Pancreas (tissue), 10 donors: ENCODE data around the gene GAS7. TPM values are rescaled to one million over a fixed set of nuclear protein-coding genes. Genes with fewer than 3 reads are reported as not detected.
"Not testable (repeated sequence)": the region's sequence is repeated elsewhere in the genome, so short reads cannot be mapped to it uniquely, and the experiment has no call there.

Source experiments
- ATAC-seq, 4 donors: fragments of 200-7000 bp; cut with Tn5 transposase; one replicate each; pipeline versions ENCODE4 v1.8.0 to v1.9.1; 2020; ENCODE audit warnings: mild to moderate bottlenecking in 4 of 4, moderate library complexity in 4 of 4
- DNase-seq, 6 donors: peaks; one replicate each; pipeline ENCODE4 v3.0.0-alpha.2; 2020
- FAIRE-seq: peaks from 2 replicates; lab custom pipeline; 2012; peaks lifted over from hg19 to GRCh38; lab: Jason Lieb, UNC
- H3K27ac ChIP-seq, 4 donors: fragments of 200-600 bp; sonication (generic); 1 replicate in 3 of 4; 2 replicates in 1 of 4; pipeline versions ENCODE4 v1.5.0 to v1.8.0; 2020
- H3K27me3 ChIP-seq, 4 donors: fragments of 200-600 bp; one replicate each; pipeline ENCODE4 v1.8.0; 2021
- H3K36me3 ChIP-seq, 3 donors: fragments of 200-600 bp; sonication (generic) in 1 of 3; one replicate each; pipeline versions ENCODE4 v1.5.0 to v1.8.0; 2020 to 2021
- H3K4me1 ChIP-seq, 3 donors: fragments of 200-600 bp; one replicate each; pipeline ENCODE4 v1.8.0; 2021
- H3K4me3 ChIP-seq, 4 donors: fragments of 200-600 bp; sonication (generic) in 2 of 4; one replicate each; pipeline versions ENCODE4 v1.5.0 to v1.8.0; 2020 to 2021
- H3K9me3 ChIP-seq, 4 donors: fragments of 200-600 bp; one replicate each; pipeline ENCODE4 v1.8.0; 2021
- WGBS, 2 donors: extraction: QIAGEN DNeasy Blood & Tissue Kit; methylation state at CpG; one replicate each; pipeline ENCODE4 v1.1.7; 2013; 5-methylcytosine and 5-hydroxymethylcytosine counted together
- intact Hi-C, 3 donors: fragments of 100-400 bp; cut with DNase I; formaldehyde crosslinking; loops; one replicate each; pipeline versions ENCODE4 v1.11.1 to v1.14.2; 2022
- polyA plus RNA-seq, 2 donors: library from polyadenylated mRNA; stranded (reverse); fragments of 200-250 nt; gene quantifications; one replicate each; pipeline ENCODE4 v1.2.3, GENCODE V29; 2013
- total RNA-seq, 6 donors: library from RNA; stranded (reverse); fragmentation: NEBNext Ultra II Directional in 4 of 6; extraction: Animal tissue kit (Norgen Biotek cat#: 25700) in 4 of 6; gene quantifications; one replicate each; pipeline versions ENCODE4 v1.2.1 to v1.2.4, GENCODE V29; 2021 to 2023
- TF ChIP-seq, protein P1 (sequence below), 4 donors: fragments of 200-600 bp; sonication (generic) in 3 of 4; IDR thresholded peaks; one replicate each; pipeline versions ENCODE4 v1.5.0 to v1.8.0; 2021; ENCODE audit warnings: antibody characterized with exemption in 4 of 4
- donor health status: healthy with polysubstance abuse.
- donor health status: DM: no; HTN: no; CAD: no; lungs with moderate emphysema.
- donor health status: DM: no; HTN: no; CAD: no.
- donor health status: control.
- donor health status: control.
- donor health status: Bipolar disorder and iron deficiency.
- donor health status: DM: yes; HTN: yes; CAD: no.
- donor health status: DM: no; HTN: no; CAD: no.
- donor health status: DM: no; HTN: no; CAD: no.
- donor health status: DM: yes; HTN: yes; CAD: no.

GAS7 gene
- total and polyA plus RNA-seq, 8 donors: 1.9 to 22.9 (median 3.7) TPM

DNA sequence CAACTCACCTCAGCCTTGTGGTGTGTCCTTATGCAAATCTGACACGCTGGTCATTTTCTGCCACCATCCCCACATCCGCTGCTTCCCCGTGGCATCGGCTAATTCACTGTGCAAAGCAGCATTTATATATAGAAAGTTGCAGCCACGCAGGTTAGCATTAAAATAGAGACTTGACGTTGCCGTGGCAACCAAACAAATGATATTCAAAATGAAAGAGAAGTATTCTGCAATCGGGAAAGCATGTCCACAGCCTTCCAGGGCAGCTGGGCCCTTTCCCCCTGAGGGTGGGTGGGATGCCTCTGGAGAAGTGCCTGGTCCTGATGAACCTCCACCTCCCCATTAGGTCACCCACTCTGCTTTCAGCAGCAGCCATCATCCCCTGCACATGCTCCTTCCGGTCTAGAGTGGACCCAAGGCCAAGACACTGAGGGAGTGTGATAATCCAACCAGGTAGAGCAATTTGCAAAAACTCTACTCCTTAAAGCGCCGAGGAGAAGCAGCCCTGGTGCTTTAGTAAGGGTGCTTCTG, 138.7 kb downstream of the GAS7 start:
- DNase-seq (no peak), ATAC-seq (peak in 1 of 4 donors; percentile 21), FAIRE-seq (no peak)
- no peak overlapping the region for H3K4me3 ChIP-seq
- H3K4me1 ChIP-seq: no peaks in the 10 kb centered on the region
- no peaks in the 10 kb centered on the region for H3K27me3 ChIP-seq
- no peaks in the 10 kb centered on the region for H3K36me3 ChIP-seq
- no peak overlapping the region for H3K27ac ChIP-seq
- intact Hi-C loops: no loop called here
- 50 to 66% methylated on average over 11 of the region's 11 CpGs for WGBS, 2 donors
- TF ChIP-seq, protein P1, sequence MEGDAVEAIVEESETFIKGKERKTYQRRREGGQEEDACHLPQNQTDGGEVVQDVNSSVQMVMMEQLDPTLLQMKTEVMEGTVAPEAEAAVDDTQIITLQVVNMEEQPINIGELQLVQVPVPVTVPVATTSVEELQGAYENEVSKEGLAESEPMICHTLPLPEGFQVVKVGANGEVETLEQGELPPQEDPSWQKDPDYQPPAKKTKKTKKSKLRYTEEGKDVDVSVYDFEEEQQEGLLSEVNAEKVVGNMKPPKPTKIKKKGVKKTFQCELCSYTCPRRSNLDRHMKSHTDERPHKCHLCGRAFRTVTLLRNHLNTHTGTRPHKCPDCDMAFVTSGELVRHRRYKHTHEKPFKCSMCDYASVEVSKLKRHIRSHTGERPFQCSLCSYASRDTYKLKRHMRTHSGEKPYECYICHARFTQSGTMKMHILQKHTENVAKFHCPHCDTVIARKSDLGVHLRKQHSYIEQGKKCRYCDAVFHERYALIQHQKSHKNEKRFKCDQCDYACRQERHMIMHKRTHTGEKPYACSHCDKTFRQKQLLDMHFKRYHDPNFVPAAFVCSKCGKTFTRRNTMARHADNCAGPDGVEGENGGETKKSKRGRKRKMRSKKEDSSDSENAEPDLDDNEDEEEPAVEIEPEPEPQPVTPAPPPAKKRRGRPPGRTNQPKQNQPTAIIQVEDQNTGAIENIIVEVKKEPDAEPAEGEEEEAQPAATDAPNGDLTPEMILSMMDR (IDR thresholded peaks at IDR 0.05): no peak
- H3K9me3 ChIP-seq: no peaks in the 10 kb centered on the region

- no peak for DNase-seq
- no peaks in the 10 kb centered on the region for H3K27me3 ChIP-seq
These were observed 139.3 kb downstream of the GAS7 start for GRCh38 chr17:10058921-10059683.

GRCh38 chr17:10057466-10057865, 140.9 kb downstream of the GAS7 start:
- ATAC-seq: not testable (repeated sequence)

More at GRCh38 chr17:10058921-10059683, 139.3 kb downstream of the GAS7 start:
- FAIRE-seq (no peak), ATAC-seq (no peak)
- WGBS, 2 donors: 72 to 79% methylated on average over 16 of the region's 16 CpGs
- Histone ChIP-seq H3K36me3 (no peaks in the 10 kb centered on the region), H3K27ac (no peak overlapping the region), H3K9me3 (no peaks in the 10 kb centered on the region), H3K4me3 (no peak overlapping the region), H3K4me1 (no peaks in the 10 kb centered on the region)
- intact Hi-C loops: no loop called here
- TF ChIP-seq, protein P1 (IDR thresholded peaks at IDR 0.05): no peak

DNA sequence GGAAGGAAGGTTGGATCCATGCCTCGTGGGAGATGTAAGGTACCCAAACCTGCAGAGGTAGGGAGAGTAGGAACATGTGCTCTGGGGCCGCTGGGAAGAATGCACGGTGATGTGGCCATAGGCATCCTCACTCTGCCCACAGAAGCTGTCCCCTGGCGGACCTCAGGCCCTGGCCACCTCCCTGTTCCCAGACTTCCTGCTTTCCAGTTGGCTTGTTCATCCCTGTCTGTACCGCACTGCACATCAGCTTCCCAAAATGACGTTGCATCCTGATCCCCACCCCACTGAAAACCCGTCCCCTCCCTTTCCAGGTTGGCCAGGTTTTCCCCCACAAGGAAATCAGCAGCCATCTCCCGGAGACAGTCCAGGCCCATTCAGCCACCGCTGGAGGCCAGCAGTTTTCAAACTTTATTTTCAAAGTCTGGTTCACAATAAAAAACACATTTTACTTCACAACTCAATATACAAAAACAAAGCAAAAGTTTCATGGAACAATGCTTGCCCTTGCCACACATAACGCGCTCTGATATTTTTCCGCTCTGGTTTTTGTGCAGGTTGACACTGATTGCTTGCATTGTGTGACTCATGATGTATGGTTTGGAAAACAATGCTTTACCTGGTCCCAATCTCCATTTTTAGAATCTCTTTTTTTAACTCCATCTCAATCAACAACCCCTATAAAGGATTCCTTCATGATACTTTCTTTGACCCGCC, 143.0 kb downstream of the GAS7 start:
- FAIRE-seq (no peak), DNase-seq (no peak)
- no peak overlapping the region for H3K27ac ChIP-seq

More at GRCh38 chr17:10057466-10057865, 140.9 kb downstream of the GAS7 start:
- H3K4me3 ChIP-seq, H3K27me3 ChIP-seq, DNase-seq, intact Hi-C loops, H3K36me3 ChIP-seq, H3K4me1 ChIP-seq, FAIRE-seq, H3K27ac ChIP-seq, H3K9me3 ChIP-seq: not testable (repeated sequence)
- WGBS, 2 donors: 83 to 89% methylated on average over 23 to 25 of the region's 25 CpGs

More for the DNA sequence above, 143.0 kb downstream of the GAS7 start:
- no peak overlapping the region for H3K4me3 ChIP-seq
- no peaks in the 10 kb centered on the region for H3K36me3 ChIP-seq
- TF ChIP-seq, protein P1 (IDR thresholded peaks at IDR 0.05): no peak
- ATAC-seq: no peak
- intact Hi-C loops: no loop called here
- H3K4me1 ChIP-seq: no peaks in the 10 kb centered on the region
- no peaks in the 10 kb centered on the region for H3K9me3 ChIP-seq
- 65 to 75% methylated on average over 13 of the region's 13 CpGs for WGBS, 2 donors
- H3K27me3 ChIP-seq: no peaks in the 10 kb centered on the region
